HG03060 (cell line): ENCODE measurements around the gene GGTLC3.
"Not testable (repeated sequence)": the region's sequence is repeated elsewhere in the genome, so short reads cannot be mapped to it uniquely, and the experiment has no call there.

Experiments
- ATAC-seq: cut with Tn5 transposase; IDR thresholded peaks from one replicate; pipeline ENCODE4 v1.9.1; 2021; ENCODE audit warnings: low read depth, moderate number of reproducible peaks; ENCODE audit not compliant: unreplicated experiment

The GGTLC3 gene

DNA sequence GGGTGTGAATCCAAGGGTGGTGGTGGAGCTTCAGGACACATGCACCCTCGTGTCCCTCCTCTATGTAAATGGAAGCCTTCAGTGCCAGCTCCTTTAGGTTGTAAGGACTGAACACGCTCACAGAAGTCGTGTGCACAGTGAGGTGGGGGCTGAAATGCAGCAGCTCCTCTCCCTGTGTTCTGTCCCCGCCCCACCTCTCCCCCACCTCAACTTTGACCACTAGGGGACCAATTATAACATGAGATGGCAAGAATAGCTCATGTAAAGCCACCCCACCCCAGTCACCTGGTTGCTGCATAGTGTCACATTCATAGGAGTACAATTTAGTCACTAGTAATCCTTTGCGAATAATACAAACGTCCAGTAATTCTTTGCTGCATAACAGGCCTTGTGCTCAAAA, 4.8 kb upstream of the GGTLC3 start:
- not testable (repeated sequence) for ATAC-seq

DNA sequence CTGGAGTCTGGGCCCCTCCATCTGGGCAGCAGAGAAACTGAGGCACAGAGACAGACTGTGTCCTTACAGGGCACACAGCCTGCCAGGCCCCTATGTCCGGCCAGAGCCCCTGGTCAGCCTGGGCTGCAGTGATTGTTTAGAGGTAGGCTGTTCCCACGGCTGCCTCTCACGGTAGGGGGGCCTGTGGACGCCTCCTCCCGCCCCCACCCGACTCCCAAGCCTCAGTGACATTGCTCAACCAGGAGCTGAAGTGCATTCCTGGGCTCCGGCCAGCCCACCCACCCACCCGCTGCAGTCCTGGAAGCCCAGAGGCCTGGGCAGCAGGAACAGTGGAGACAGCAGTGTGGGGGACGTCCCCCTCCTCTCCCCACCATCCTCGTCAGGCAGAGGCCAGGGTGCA, 4.5 kb downstream of the GGTLC3 start:
- not testable (repeated sequence) for ATAC-seq

DNA sequence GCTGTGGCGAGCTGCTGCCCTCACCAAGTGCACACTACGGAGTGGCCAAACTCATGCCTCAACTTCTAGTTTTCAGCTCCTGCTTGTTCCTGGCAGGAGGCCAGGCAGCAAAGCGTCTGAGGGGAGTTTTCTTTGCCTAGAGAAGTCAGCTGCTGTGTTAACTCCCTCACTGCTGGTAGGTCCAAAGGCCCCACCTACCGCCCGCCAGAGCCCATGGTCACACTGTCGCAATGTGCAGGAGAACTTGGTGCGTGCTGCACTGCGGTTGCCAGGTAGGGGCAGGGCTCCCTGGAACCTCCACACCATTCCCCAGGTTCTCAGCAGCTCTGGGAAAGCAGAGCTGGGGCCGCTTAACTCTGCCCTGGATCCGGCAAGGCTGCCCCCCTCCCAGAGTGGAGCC, 5.6 kb downstream of the GGTLC3 start:
- ATAC-seq = not testable (repeated sequence)

DNA sequence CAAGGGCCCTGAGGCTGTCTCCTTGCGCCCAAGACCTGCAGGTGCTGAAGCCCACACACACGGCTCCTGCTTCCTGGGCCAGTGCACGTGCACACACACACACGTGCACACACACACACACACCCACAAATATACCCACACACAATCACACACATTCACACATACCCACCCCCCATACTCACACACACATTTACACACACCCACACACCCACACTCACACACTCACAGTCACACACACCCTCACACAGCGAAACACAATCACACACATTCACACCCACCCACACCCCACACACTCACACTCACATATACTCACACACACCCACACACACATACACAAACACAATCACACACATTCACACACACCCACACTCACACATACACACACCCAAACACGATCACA, 6.6 kb downstream of the GGTLC3 start:
- ATAC-seq = not testable (repeated sequence)

DNA sequence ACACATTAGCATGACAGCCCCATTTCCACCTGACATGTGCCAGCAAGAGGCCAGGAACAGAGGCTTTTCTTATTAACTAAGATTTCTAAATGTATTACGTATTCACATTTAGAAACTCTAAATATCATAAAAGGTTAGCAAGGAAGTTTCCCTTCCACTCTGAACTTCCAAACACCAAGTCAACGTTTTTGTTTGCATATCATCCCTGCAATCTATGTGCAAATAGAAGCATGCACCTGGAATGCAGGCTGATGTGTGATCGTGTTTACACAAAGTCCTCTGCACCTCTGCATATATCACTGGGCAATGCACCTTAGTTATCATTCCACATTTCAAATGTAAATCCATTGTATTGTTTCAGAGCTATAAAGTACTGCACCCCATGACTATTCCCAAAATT, 21.7 kb downstream of the GGTLC3 start:
- not testable (repeated sequence) for ATAC-seq
